Measurements from ENCODE around the gene CYS1. TPM values are rescaled to one million over a fixed set of nuclear protein-coding genes. Genes with fewer than 3 reads are reported as not detected.

CYS1 gene
- total and polyA plus RNA-seq, 2 of the 8 experiments (the other 6 are each of a cell fraction or from before 2014, with no cell fraction given), result 0.09 to 0.13 TPM

DNA sequence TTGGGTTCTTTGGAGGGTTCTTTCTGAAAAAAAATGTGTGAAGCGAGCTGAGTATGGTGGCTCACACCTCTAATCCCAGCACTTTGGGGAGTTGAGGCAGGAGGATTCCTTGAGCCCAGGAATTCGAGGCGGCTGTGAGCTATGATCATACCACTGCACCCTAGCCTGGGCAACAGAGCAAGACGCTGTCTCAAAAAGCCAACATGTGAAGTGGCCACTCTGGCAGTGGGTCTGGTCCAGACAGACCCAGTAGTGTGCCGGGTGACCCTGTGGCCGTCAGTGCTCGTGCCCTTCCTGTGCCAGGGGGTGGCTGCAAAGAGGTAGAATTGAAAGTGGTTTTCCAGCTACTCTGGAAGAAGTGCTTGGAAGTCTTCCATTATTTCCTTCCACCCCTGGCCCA lies 25.2 kb downstream of the CYS1 start:
- no peak overlapping the region for H4K8ac ChIP-seq (ENCODE audit: extremely low read depth, insufficient read depth, low read length)
- no peak overlapping the region for H2AFZ ChIP-seq (ENCODE audit: low read length)
- H2BK12ac ChIP-seq (ENCODE audit: low read depth, low read length), result no peak overlapping the region
- H2BK120ac ChIP-seq (replicated peaks; ENCODE audit: low read depth, low read length), result no peak overlapping the region
- no peak overlapping the region for H3K9ac ChIP-seq (replicated peaks in 1 of 4; ENCODE audit: extremely low read depth in 1 of 4, low read depth in 3 of 4, low read length in 3 of 4)
- H3K9me3 ChIP-seq (ENCODE audit: insufficient read depth in 2 of 2, low read depth in 1 of 2, low read length in 1 of 2), result no peaks in the 10 kb centered on the region
- H4K91ac ChIP-seq (replicated peaks; ENCODE audit: insufficient read length, low read length), result no peak overlapping the region
- no peak overlapping the region for H3K27ac ChIP-seq (ENCODE audit: low read depth, low read length)
- no peak overlapping the region for H2BK15ac ChIP-seq (ENCODE audit: low read length)
- no peak overlapping the region for H3K4me3 ChIP-seq (ENCODE audit: extremely low read depth in 1 of 4, insufficient read depth in 2 of 4, low read depth in 3 of 4, low read length in 4 of 4)
- H2BK5ac ChIP-seq (ENCODE audit: low read depth, low read length), result no peak overlapping the region
- 92% methylated on average over 6 of the region's 7 CpGs; no CpG with 5 or more reads in 1 of the 2 experiments for WGBS, 2 experiments (ENCODE audit: extremely low coverage in 1 of 2, insufficient coverage in 1 of 2, insufficient read length in 1 of 2, insufficient replicate concordance in 2 of 2, low coverage in 1 of 2, low lambda C conversion rate in 2 of 2, missing lambda C conversion rate in 1 of 2)
- H4K20me1 ChIP-seq (replicated peaks in 1 of 2; ENCODE audit: control insufficient read depth in 1 of 2, insufficient read depth in 2 of 2, low read length in 2 of 2), result no peaks in the 10 kb centered on the region
- FAIRE-seq (no peak), DNase-seq (ENCODE audit: low read depth in 1 of 2, low spot score in 2 of 2) (no peak)
- H3K4me1 ChIP-seq (replicated peaks in 1 of 4; ENCODE audit: control insufficient read depth in 3 of 4, insufficient read depth in 4 of 4, low read length in 3 of 4), result peaks cover 0 to 16% (median 2%) of the 10 kb centered on the region in 4 experiments; a peak in 3 of 7 replicates
- H3K23ac ChIP-seq (ENCODE audit: insufficient read length), result no peak overlapping the region
- H3K4me2 ChIP-seq (ENCODE audit: insufficient read depth in 1 of 2, low read depth in 2 of 2, low read length in 2 of 2), result no peak overlapping the region
- no peak overlapping the region for H3K14ac ChIP-seq (ENCODE audit: insufficient read length)
- no peak overlapping the region for H3K4ac ChIP-seq (replicated peaks; ENCODE audit: insufficient read length, low read depth, low read length)
- H3K79me1 ChIP-seq (ENCODE audit: low read depth, low read length), result no peaks in the 10 kb centered on the region
- no peak overlapping the region for H3K18ac ChIP-seq (ENCODE audit: extremely low read depth, low read length)
- H2AK5ac ChIP-seq (ENCODE audit: low read depth, low read length), result no peak overlapping the region
- no peaks in the 10 kb centered on the region for H3K79me2 ChIP-seq (ENCODE audit: control insufficient read depth in 1 of 2, insufficient read depth in 2 of 2, low read length in 2 of 2)
- H3K36me3 ChIP-seq (ENCODE audit: control insufficient read depth in 2 of 4, insufficient read depth in 4 of 4, low read length in 3 of 4), result peaks cover 0 to 18% (median 0%) of the 10 kb centered on the region in 4 experiments; a peak in 2 of 8 replicates
- H3K27me3 ChIP-seq (replicated peaks in 1 of 4; ENCODE audit: control insufficient read depth in 3 of 4, extremely low read depth in 1 of 4, insufficient read depth in 3 of 4, low read length in 3 of 4), result no peaks in the 10 kb centered on the region
- peaks cover 3% of the 10 kb centered on the region; the same call in 1 of the 2 replicates for H3K23me2 ChIP-seq (ENCODE audit: low read depth, low read length)
- CTCF ChIA-PET (ENCODE audit: partially characterized antibody), result interaction anchor here (0.6 to 1.1 kb wide), 5 partner anchors 17 to 253 kb away, joined by 3 to 4 read pairs (median 3); no protein-coding TSS in a partner anchor
- no peak overlapping the region for H4K5ac ChIP-seq (ENCODE audit: insufficient read length, low read depth, low read length)
- POLR2A ChIA-PET (ENCODE audit: partially characterized antibody), result interaction anchor here (1.6 kb wide), 1 partner anchor 9 kb away, joined by 4 read pairs; no protein-coding TSS in a partner anchor
- no peak overlapping the region for H2BK20ac ChIP-seq (ENCODE audit: low read length)
- no peak overlapping the region for H3K56ac ChIP-seq (replicated peaks; ENCODE audit: insufficient read length, low read depth, low read length)
- TF ChIP-seq CTCF (IDR thresholded peaks at IDR 0.05; ENCODE audit: control extremely low read depth in 1 of 3, insufficient read depth in 1 of 3, low read depth in 1 of 3, low read length in 3 of 3), result no peak
- TF ChIP-seq, protein P1, sequence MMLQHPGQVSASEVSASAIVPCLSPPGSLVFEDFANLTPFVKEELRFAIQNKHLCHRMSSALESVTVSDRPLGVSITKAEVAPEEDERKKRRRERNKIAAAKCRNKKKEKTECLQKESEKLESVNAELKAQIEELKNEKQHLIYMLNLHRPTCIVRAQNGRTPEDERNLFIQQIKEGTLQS (IDR thresholded peaks at IDR 0.05; ENCODE audit: insufficient read depth, low read depth, low read length), result no peak
- no peak for TF ChIP-seq GTF2F1 (IDR thresholded peaks at IDR 0.05; ENCODE audit: borderline replicate concordance, low read depth, low read length)
- TF ChIP-seq FOSL1 (IDR thresholded peaks at IDR 0.05; ENCODE audit: insufficient read depth, low read depth, low read length), result no peak
- TF ChIP-seq TAF7 (optimal IDR thresholded peaks at IDR 0.05; ENCODE audit: borderline replicate concordance, low read depth, low read length), result no peak
- TF ChIP-seq POLR2A (IDR thresholded peaks at IDR 0.05; ENCODE audit: control extremely low read depth in 1 of 2, low read depth in 2 of 2, low read length in 2 of 2), result no peak
- no peak for TF ChIP-seq GABPA (IDR thresholded peaks at IDR 0.05; ENCODE audit: borderline replicate concordance, insufficient read depth, low read length)
- TF ChIP-seq SIN3A (conservative IDR thresholded peaks at IDR 0.05 in 1 of 2, IDR thresholded peaks at IDR 0.05 in 1 of 2; ENCODE audit: low read depth in 1 of 2, low read length in 2 of 2), result no peak
- TF ChIP-seq ZNF274 (IDR thresholded peaks at IDR 0.05; ENCODE audit: borderline replicate concordance, extremely low read depth, low read length), result no peak
- TF ChIP-seq NRF1 (IDR thresholded peaks at IDR 0.05; ENCODE audit: low read depth, low read length), result no peak

Data from H1 (cell line).